RPMI7951 (cell line): ENCODE results near the gene LRFN3. TPM values are rescaled to one million over a fixed set of nuclear protein-coding genes. Genes with fewer than 3 reads are reported as not detected.
"Not testable (repeated sequence)": the region's sequence is repeated elsewhere in the genome, so short reads cannot be mapped to it uniquely, and the experiment has no call there.

ENCODE experiments used
- DNase-seq: peaks from one replicate; pipeline ENCODE4 v3.0.0-alpha.2; 2012; ENCODE audit warnings: low read depth
- total RNA-seq: library from RNA; depleted of rRNA; stranded (reverse); fragments of >200 nt; shearing (Covaris generic); gene quantifications from 2 replicates; pipeline ENCODE4 v1.2.3, GENCODE V29; 2014

The LRFN3 gene
- total RNA-seq, 1 experiment from 2014 or later: 5.5 TPM

GRCh38 chr19:35905178-35905727, 30.9 kb upstream of the LRFN3 start:
- DNase-seq: no peak

- no peak for DNase-seq
Observed at GRCh38 chr19:35907377-35907745, 28.8 kb upstream of the LRFN3 start.

GRCh38 chr19:35908010-35908441, 28.1 kb upstream of the LRFN3 start, which contains the start of gene TYROBP:
Gene TYROBP (minus strand): TSS chr19:35908295. CDS start chr19:35908228, 67 bp downstream.
- DNase-seq: no peak

GRCh38 chr19:35908973-35909683, 27.0 kb upstream of the LRFN3 start:
- no peak for DNase-seq

- no peak for DNase-seq
Observed at GRCh38 chr19:35909684-35910035, 26.5 kb upstream of the LRFN3 start.

- not testable (repeated sequence) for DNase-seq
Observed at GRCh38 chr19:35910355-35910754, 25.8 kb upstream of the LRFN3 start.

GRCh38 chr19:35911173-35911572, 25.0 kb upstream of the LRFN3 start:
- DNase-seq: no peak

- DNase-seq: peak; percentile 18
Observed at GRCh38 chr19:35911790-35912189, 24.4 kb upstream of the LRFN3 start.

GRCh38 chr19:35913589-35913988, 22.6 kb upstream of the LRFN3 start:
- no peak for DNase-seq

- DNase-seq: no peak
Observed at GRCh38 chr19:35915443-35915842, 20.7 kb upstream of the LRFN3 start.

GRCh38 chr19:35919306-35919705, 16.9 kb upstream of the LRFN3 start:
- no peak for DNase-seq

- DNase-seq: no peak
Observed at GRCh38 chr19:35921012-35921411, 15.2 kb upstream of the LRFN3 start.

GRCh38 chr19:35925501-35925900, 10.7 kb upstream of the LRFN3 start:
- DNase-seq: no peak

- no peak for DNase-seq
Observed at GRCh38 chr19:35928507-35928906, 7.7 kb upstream of the LRFN3 start.

GRCh38 chr19:35929876-35930275, 6.3 kb upstream of the LRFN3 start:
- DNase-seq: no peak

- DNase-seq: peak; percentile 99
Observed at GRCh38 chr19:35931161-35931873, 4.9 kb upstream of the LRFN3 start.

GRCh38 chr19:35931874-35932202, 4.3 kb upstream of the LRFN3 start:
- no peak for DNase-seq

- DNase-seq: no peak
Observed at GRCh38 chr19:35932291-35932936, 3.8 kb upstream of the LRFN3 start.

- no peak for DNase-seq
Observed at GRCh38 chr19:35936738-35937268, 629 bp downstream of the LRFN3 start.

GRCh38 chr19:35937345-35938281, 1.4 kb downstream of the LRFN3 start:
- no peak for DNase-seq
